GM21529 (cell line): Measurements from ENCODE around the gene DTNB.
"Not testable (repeated sequence)": the region's sequence is repeated elsewhere in the genome, so short reads cannot be mapped to it uniquely, and the experiment has no call there.

Experiments
- ATAC-seq: cut with Tn5 transposase; IDR thresholded peaks from one replicate; pipeline ENCODE4 v1.9.1; 2021; ENCODE audit not compliant: unreplicated experiment

The DTNB gene

GRCh38 chr2:25633801-25634200, 39.6 kb downstream of the DTNB start:
- not testable (repeated sequence) for ATAC-seq

DNA sequence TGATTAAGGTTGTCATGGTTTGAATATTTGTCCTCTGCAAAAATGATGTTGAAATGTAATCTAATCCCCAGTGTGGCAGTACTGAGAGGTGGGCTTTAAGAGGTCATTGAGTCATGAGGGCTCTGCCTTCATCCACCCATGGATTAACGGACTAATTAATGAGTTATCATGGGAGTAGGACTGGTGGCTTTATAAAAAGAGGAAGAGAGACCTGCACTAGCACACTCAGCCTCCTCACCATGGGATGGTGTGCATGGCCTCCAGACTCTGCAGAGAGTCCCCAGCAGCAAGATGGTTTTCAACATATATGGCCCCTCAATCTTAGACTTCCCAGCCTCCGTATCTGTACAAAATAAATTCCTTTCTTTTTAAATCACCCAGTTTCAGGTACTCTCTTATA, 41.0 kb downstream of the DTNB start:
- ATAC-seq, result no peak

- no peak for ATAC-seq
Observed at GRCh38 chr2:25624635-25625034, 48.7 kb downstream of the DTNB start.

- no peak for ATAC-seq
Observed at GRCh38 chr2:25623361-25623760, 50.0 kb downstream of the DTNB start.

DNA sequence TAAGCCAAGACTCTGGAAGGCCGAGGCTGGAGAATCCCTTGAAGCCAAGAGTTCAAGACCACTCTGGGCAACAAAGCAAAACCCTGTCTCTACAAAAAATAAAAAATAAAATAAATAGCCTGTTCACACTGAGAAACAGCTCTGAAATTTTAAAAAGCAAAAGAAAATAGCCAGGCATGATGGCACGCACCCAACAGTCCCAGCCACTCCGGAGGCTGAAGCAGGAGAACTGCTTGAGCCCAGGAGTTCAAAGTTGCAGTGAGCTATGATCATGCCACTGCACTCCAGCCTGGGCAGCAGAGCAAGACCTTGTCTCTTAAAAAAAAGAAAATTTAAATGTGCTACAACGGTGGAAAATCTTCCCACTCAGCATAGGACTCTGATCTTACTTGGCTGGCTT, 52.7 kb downstream of the DTNB start:
- no peak for ATAC-seq

DNA sequence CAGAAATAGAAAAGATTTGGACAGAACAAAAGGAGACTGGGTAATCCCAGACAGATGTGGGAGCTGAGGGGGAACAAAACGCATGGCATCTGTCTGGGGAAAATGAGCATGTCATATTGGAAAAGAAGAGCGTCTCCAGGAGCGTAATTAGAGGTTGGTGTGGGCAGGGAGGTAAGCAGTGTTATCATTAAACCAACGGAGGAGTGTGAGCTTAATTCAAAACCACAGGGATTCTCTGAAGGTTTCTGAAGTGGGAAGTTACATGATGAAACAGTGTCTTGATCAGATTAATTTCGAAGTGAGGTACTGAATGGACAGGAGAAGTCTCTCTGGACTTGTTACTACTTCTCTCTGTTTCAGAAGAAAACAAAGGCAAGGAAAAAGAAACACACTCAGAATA, 53.3 kb downstream of the DTNB start:
- ATAC-seq, result no peak

GRCh38 chr2:25619185-25619584, 54.2 kb downstream of the DTNB start:
- no peak for ATAC-seq

DNA sequence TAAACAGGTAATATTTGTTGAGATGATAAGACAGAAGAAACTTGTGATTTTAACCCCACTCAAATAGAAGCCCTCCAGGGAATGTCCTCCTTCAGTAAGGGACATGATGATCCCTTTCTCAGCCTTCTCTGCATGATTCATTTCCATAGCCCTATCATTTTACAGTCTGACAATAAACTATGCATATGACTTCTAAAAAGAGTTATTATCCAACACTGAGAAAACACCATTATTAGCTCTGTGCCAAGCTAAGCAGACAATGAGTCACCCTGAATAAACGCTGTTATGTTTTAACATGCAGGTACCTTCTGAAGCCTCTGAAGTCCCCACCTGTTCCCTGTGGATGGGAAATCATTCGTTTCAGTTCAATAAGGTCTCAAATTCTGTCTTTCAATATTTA, 54.7 kb downstream of the DTNB start:
- no peak for ATAC-seq

GRCh38 chr2:25617948-25618646, 55.3 kb downstream of the DTNB start:
- ATAC-seq, result no peak

GRCh38 chr2:25615920-25616319, 57.5 kb downstream of the DTNB start:
- ATAC-seq, result no peak

DNA sequence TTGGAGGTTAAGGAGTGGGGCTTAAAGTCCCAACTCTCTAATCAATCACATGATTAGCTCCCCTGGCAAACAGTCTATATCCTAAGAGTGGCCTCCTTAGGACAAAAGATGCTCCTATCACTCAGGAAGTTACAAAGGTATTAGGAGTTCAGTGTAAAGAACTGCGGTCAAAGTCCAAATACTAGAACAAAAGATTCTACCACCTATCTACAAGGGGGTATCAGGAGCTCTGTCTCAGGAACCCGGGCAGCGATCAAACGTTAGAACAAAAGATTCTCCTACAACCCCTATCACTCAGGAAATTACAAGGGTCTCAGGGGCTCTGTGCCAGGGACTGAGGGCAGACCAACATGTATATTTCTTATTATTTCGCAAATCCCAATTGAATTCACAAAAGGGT, 58.0 kb downstream of the DTNB start:
- ATAC-seq, result no peak

DNA sequence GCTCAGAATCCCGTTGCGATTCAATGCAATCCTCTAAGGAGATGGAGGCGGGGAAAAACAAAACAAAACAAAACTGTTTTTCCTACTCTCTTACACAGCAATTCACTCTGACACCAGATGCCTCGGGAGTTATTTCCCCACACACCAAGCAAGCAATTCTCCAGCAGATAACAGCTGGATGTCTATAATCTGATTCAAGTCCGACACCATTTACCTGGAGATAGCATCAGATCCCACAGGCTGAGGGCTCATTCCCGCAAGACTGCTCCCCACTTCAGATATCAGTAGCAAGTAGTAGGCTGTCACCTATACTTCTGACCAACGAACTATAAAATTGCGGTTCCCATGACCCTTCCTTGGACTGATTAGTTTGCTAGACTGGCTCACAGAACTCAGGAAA, 58.7 kb downstream of the DTNB start:
- ATAC-seq, result no peak

- no peak for ATAC-seq
Observed at GRCh38 chr2:25608718-25609117, 64.7 kb downstream of the DTNB start.

GRCh38 chr2:25606892-25607291, 66.5 kb downstream of the DTNB start:
- no peak for ATAC-seq

GRCh38 chr2:25602333-25602723, 71.0 kb downstream of the DTNB start:
- ATAC-seq, result no peak

- ATAC-seq, result not testable (repeated sequence)
Observed at GRCh38 chr2:25601711-25602332, 71.6 kb downstream of the DTNB start.

- no peak for ATAC-seq
Observed at GRCh38 chr2:25598911-25599310, 74.5 kb downstream of the DTNB start.

DNA sequence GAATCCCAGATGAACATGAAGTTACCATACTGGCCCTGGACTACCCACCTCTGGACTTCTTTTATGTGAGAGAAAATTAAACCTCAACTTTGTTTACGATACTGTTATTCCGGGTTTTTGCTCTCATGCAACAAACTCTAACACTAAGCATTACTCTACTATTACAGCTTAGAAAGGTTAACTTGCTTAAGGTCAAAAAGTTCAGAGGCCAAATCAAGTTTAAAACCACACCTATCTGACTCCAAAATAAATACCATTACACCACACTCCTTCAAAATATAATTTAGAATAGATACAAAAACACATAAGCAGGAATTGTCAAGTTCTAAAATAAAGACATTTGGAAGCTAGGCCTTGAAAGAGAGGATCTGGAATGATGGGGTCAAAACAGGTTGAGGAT, 75.0 kb downstream of the DTNB start:
- ATAC-seq, result no peak

DNA sequence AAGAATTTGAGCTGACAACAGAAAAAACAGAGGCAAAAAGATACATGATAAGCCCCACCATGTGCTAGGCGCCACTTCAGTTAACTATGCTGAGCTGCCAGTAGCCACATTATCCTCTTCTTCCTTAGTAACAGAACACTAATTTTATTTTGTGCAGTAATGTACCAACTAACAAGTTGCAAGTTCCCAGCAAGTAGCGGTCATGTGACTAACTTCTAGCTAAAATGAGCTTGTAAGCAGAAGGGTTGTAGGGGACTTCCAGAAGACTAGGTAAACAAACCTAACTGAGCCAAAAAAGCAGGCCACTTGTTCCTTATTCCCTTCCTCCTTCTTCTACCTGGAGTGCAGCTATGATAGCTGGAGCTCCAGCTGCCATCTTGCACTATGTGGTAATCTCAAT, 75.5 kb downstream of the DTNB start:
- no peak for ATAC-seq

DNA sequence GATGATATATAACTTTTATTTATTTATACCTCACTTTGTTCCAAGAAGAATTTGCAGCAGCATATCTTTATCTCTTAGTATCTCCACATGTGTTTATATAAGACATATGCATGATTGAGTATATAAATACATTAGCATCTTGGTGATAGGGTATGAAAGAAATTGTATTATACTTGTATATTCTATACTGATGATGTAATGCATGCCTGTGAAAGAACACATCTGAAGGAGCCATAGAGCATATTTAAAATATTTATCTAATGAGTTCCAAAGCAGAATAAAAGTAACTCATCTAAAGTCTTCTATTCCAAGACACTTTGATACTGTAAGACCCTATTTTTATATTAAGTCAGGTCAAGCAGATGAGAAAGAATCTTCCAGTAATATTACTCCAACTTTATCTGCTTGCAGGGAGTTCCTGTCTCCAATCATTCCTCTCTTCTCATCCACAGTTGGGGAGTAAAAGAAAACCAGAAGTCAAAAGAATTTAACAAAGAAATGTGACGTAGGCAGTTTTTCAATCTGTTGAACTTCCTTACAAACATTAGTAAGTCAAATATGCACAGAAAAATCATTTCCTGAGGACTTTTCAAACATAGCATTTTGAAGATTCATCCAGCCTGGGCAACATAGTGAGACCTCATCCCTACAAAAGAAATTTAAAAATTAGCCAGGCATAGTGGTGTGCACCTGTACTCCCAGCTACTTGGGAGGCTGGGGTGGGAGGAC, 76.7 kb downstream of the DTNB start:
- no peak for ATAC-seq

GRCh38 chr2:25595393-25595792, 78.0 kb downstream of the DTNB start:
- ATAC-seq, result no peak

DNA sequence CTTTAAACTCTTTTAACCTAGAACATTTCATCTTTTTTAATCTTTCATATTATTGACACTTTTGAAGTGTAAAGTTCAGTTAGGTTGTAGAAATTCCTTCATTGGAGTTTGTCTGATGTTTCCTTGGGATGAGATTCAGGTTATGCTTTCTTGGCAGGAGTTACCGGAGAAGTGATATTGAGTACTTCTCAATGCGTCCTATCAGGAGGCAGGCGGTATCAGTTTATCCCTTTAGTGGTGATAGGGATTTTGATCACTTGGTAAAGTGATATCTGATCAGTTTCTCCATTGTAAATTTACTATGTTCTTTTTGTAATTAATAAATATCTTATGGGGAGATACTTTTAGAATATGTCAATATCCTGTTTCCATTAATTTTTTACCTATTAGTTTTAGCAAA, 78.4 kb downstream of the DTNB start:
- no peak for ATAC-seq
